Upper lobe of left lung (tissue), 6 donors: ENCODE measurements around the gene MORN1. TPM values are rescaled to one million over a fixed set of nuclear protein-coding genes. Genes with fewer than 3 reads are reported as not detected.
"Not testable (repeated sequence)": the region's sequence is repeated elsewhere in the genome, so short reads cannot be mapped to it uniquely, and the experiment has no call there.

ENCODE experiments used
- ATAC-seq, 2 donors: fragments of 200-7000 bp; cut with Tn5 transposase; one replicate each; pipeline ENCODE4 v1.9.1; 2022; ENCODE audit warnings: mild to moderate bottlenecking in 2 of 2, moderate library complexity in 2 of 2; ENCODE audit not compliant: low FRiP score in 2 of 2
- DNase-seq, 2 donors: peaks; one replicate each; pipeline ENCODE4 v3.0.0-alpha.2; 2019 to 2020
- H3K27ac ChIP-seq, 4 donors: fragments of 200-600 bp; sonication (generic); one replicate each; pipeline ENCODE4 v1.5.1; 2016 to 2019
- H3K27me3 ChIP-seq, 4 donors: fragments of 200-600 bp; sonication (generic); one replicate each; pipeline ENCODE4 v1.5.1; 2017 to 2019
- H3K36me3 ChIP-seq, 4 donors: fragments of 200-600 bp; sonication (generic); one replicate each; pipeline ENCODE4 v1.5.1; 2016 to 2019
- H3K4me1 ChIP-seq, 4 donors: fragments of 200-600 bp; sonication (generic); one replicate each; pipeline ENCODE4 v1.5.1; 2018 to 2019
- H3K4me3 ChIP-seq, 4 donors: fragments of 200-600 bp; sonication (generic); one replicate each; pipeline ENCODE4 v1.5.1; 2017 to 2019; ENCODE audit warnings: mild to moderate bottlenecking in 2 of 4, moderate library complexity in 1 of 4
- H3K9me3 ChIP-seq, 4 donors: fragments of 200-600 bp; sonication (generic); one replicate each; pipeline ENCODE4 v1.5.1; 2018 to 2019
- CTCF ChIP-seq, 6 experiments: fragments of 450-650 bp in 4 of 6; fragments of 200-600 bp in 2 of 6; sonication (generic) in 2 of 6; IDR thresholded peaks; one replicate each; pipeline ENCODE4 v1.5.1; 2016 to 2019; ENCODE audit warnings: antibody characterized with exemption in 6 of 6
- EP300 ChIP-seq, 4 donors: sonication (generic); formaldehyde crosslinking; IDR thresholded peaks; one replicate each; pipeline ENCODE4 v1.5.1; 2017; ENCODE audit warnings: antibody characterized with exemption in 4 of 4, control low read depth in 2 of 4
- POLR2A ChIP-seq, 4 donors: fragments of 450-650 bp; IDR thresholded peaks; one replicate each; pipeline ENCODE4 v1.5.1; 2016 to 2017; ENCODE audit warnings: antibody characterized with exemption in 4 of 4, mild to moderate bottlenecking in 2 of 4
- POLR2AphosphoS5 ChIP-seq, 2 donors: sonication (generic); formaldehyde crosslinking; IDR thresholded peaks; one replicate each; pipeline ENCODE4 v1.5.1; 2017; ENCODE audit warnings: antibody characterized with exemption in 2 of 2
- WGBS, 2 donors: methylation state at CpG; one replicate each; pipeline ENCODE4 v1.1.5; 2017 to 2018; 5-methylcytosine and 5-hydroxymethylcytosine counted together
- total RNA-seq, 6 donors: library from RNA; depleted of rRNA in 4 of 6; stranded (reverse); fragments of >200 nt in 4 of 6; gene quantifications; one replicate each; pipeline versions ENCODE4 v1.1.0 to v1.2.1, GENCODE V29; 2016 to 2021
- donor health status: DM: no; HTN: no; CAD: no; lungs with moderate emphysema.
- donor health status: DM: no; HTN: yes; CAD: no; lungs with severe emphysema.

Gene MORN1
- total RNA-seq, 6 donors from 2014 or later: 8.5 to 23.4 (median 14.6) TPM

GRCh38 chr1:2334883-2335534 lies 56.3 kb downstream of the MORN1 start:
- Histone ChIP-seq H3K4me3 (no peak overlapping the region), H3K36me3 (no peaks in the 10 kb centered on the region), H3K27ac (no peak overlapping the region), H3K4me1 (peaks cover 9 to 14% (median 10%) of the 10 kb centered on the region in 4 donors), H3K27me3 (no peaks in the 10 kb centered on the region), H3K9me3 (no peaks in the 10 kb centered on the region)
- 71 to 74% methylated on average over 31 to 33 of the region's 33 CpGs for WGBS, 2 donors
- ATAC-seq: no peak
- DNase-seq: no peak
- no peak for TF ChIP-seq CTCF (IDR thresholded peaks at IDR 0.05)
- TF ChIP-seq POLR2AphosphoS5 (IDR thresholded peaks at IDR 0.05): no peak
- no peak for TF ChIP-seq EP300 (IDR thresholded peaks at IDR 0.05)

- Histone ChIP-seq H3K4me3 (no peak overlapping the region), H3K27ac (no peak overlapping the region), H3K36me3 (no peaks in the 10 kb centered on the region), H3K27me3 (no peaks in the 10 kb centered on the region), H3K9me3 (no peaks in the 10 kb centered on the region), H3K4me1 (peaks cover 9 to 14% (median 10%) of the 10 kb centered on the region in 4 donors)
- ATAC-seq (no peak), DNase-seq (no peak)
- TF ChIP-seq POLR2AphosphoS5 (IDR thresholded peaks at IDR 0.05) (no peak), EP300 (IDR thresholded peaks at IDR 0.05) (no peak), POLR2A (IDR thresholded peaks at IDR 0.05) (no peak), CTCF (IDR thresholded peaks at IDR 0.05) (no peak)
- 87 to 93% methylated on average over 13 to 21 of the region's 21 CpGs for WGBS, 2 donors
Measured at GRCh38 chr1:2334366-2334765, 57.0 kb downstream of the MORN1 start.

- 91 to 95% methylated on average over 22 to 33 of the region's 33 CpGs for WGBS, 2 donors
- DNase-seq, ATAC-seq, H3K36me3 ChIP-seq, H3K9me3 ChIP-seq, H3K4me3 ChIP-seq, H3K27me3 ChIP-seq: not testable (repeated sequence)
- Histone ChIP-seq H3K4me1 (peaks cover 9 to 14% (median 10%) of the 10 kb centered on the region in 4 donors), H3K27ac (peak overlapping the region in 2 of 4 donors; percentile 15 to 44)
Measured at GRCh38 chr1:2331580-2331979, 59.8 kb downstream of the MORN1 start.

- peaks cover 9 to 14% (median 10%) of the 10 kb centered on the region in 4 donors for H3K4me1 ChIP-seq
- H3K27ac ChIP-seq: peak overlapping the region; percentile 15 to 56 (median 38)
- no peaks in the 10 kb centered on the region for H3K36me3 ChIP-seq
- ATAC-seq: peak in 1 of 2 donors; percentile 22
- H3K4me3 ChIP-seq: no peak overlapping the region
- no peaks in the 10 kb centered on the region for H3K27me3 ChIP-seq
- DNase-seq: no peak
- no peaks in the 10 kb centered on the region for H3K9me3 ChIP-seq
- WGBS, 2 donors: 64% methylated on average over 3 of the region's 11 CpGs; no CpG with 5 or more reads in 1 of the 2 donors
- TF ChIP-seq POLR2A (IDR thresholded peaks at IDR 0.05): no peak
- no peak for TF ChIP-seq EP300 (IDR thresholded peaks at IDR 0.05)
- TF ChIP-seq POLR2AphosphoS5 (IDR thresholded peaks at IDR 0.05): no peak
- no peak for TF ChIP-seq CTCF (IDR thresholded peaks at IDR 0.05)
Measured at GRCh38 chr1:2331200-2331544, 60.2 kb downstream of the MORN1 start.

- peak in 1 of 2 donors; percentile 90 for DNase-seq
- ATAC-seq: peak; percentile 50 to 90
Measured at GRCh38 chr1:2330519-2331199, 60.7 kb downstream of the MORN1 start.

More at GRCh38 chr1:2330519-2331199, 60.7 kb downstream of the MORN1 start:
- H3K4me1 ChIP-seq: peaks cover 9 to 14% (median 10%) of the 10 kb centered on the region in 4 donors
- no peaks in the 10 kb centered on the region for H3K36me3 ChIP-seq
- 61 to 66% methylated on average over 28 to 31 of the region's 31 CpGs for WGBS, 2 donors
- peak overlapping the region; percentile 15 to 56 (median 38) for H3K27ac ChIP-seq
- H3K4me3 ChIP-seq: no peak overlapping the region
- no peak for TF ChIP-seq POLR2A (IDR thresholded peaks at IDR 0.05)
- TF ChIP-seq POLR2AphosphoS5 (IDR thresholded peaks at IDR 0.05): peak in 1 of 2 donors; percentile 23
- H3K9me3 ChIP-seq: no peaks in the 10 kb centered on the region
- no peaks in the 10 kb centered on the region for H3K27me3 ChIP-seq
